SK-N-SH (cell line): ENCODE results near the gene AWAT2. TPM values are rescaled to one million over a fixed set of nuclear protein-coding genes. Genes with fewer than 3 reads are reported as not detected.

Source experiments
- CTCF ChIA-PET: fragments of 300-600, 350-600 bp; formaldehyde crosslinking; extraction: SDS; loops from one replicate; lab custom pipeline; 2021; lab: Yijun Ruan, JAX
- POLR2A ChIA-PET: fragments of 350-600 bp; sonication (Branson Sonifier 250); formaldehyde crosslinking; extraction: SDS; loops from one replicate; lab custom pipeline; 2020; ENCODE audit warnings: antibody characterized with exemption, inconsistent platforms; lab: Yijun Ruan, JAX
- DNase-seq: peaks from one replicate; pipeline ENCODE4 v3.0.0; 2012
- H2AFZ ChIP-seq: fragments of 200-600 bp; sonication (generic); 2 replicates; pipeline ENCODE4 v1.8.1; 2016; ENCODE audit warnings: antibody characterized with exemption, mild to moderate bottlenecking, low read depth
- H3F3A ChIP-seq: fragments of 200-600 bp; sonication (generic); replicated peaks from 2 replicates; pipeline ENCODE3; 2016; ENCODE audit warnings: antibody characterized with exemption, mild to moderate bottlenecking; ENCODE audit not compliant: insufficient read depth
- H3K27ac ChIP-seq, 2 experiments: fragments of 200-500 bp in 1 of 2; fragments of 200-600 bp in 1 of 2; sonication (Bioruptor generic) in 1 of 2; sonication (generic), shearing (Covaris generic) in 1 of 2; 2 replicates each; pipeline versions ENCODE4 v1.5.1 to v1.6.1; 2014 to 2016; ENCODE audit warnings: low read depth in 2 of 2, inconsistent platforms in 1 of 2, low read length in 1 of 2, mild to moderate bottlenecking in 1 of 2, mixed read lengths in 1 of 2
- H3K27me3 ChIP-seq: fragments of 200-600 bp; sonication (generic), shearing (Covaris generic); 2 replicates; pipeline ENCODE4 v1.6.1; 2016; ENCODE audit warnings: mixed run types; ENCODE audit not compliant: insufficient read depth
- H3K36me3 ChIP-seq, 2 experiments: fragments of 200-500 bp in 1 of 2; fragments of 200-600 bp in 1 of 2; sonication (Bioruptor generic) in 1 of 2; sonication (generic) in 1 of 2; replicated peaks in 1 of 2; 2 replicates each; pipeline versions ENCODE3 to v1.5.1; 2014 to 2016; ENCODE audit warnings: low read length in 1 of 2, mild to moderate bottlenecking in 1 of 2; ENCODE audit not compliant: insufficient read depth in 2 of 2, control insufficient read depth in 1 of 2
- H3K4me1 ChIP-seq, 2 experiments: fragments of 200-500 bp in 1 of 2; fragments of 200-600 bp in 1 of 2; sonication (Bioruptor generic) in 1 of 2; sonication (generic), shearing (Covaris generic) in 1 of 2; 2 replicates each; pipeline versions ENCODE4 v1.5.1 to v1.6.1; 2014 to 2016; ENCODE audit warnings: low read depth in 1 of 2, low read length in 1 of 2, mixed run types in 1 of 2; ENCODE audit not compliant: insufficient read depth in 2 of 2, control insufficient read depth in 1 of 2
- H3K4me2 ChIP-seq: fragments of 200-600 bp; sonication (generic), shearing (Covaris generic); 2 replicates; pipeline ENCODE4 v1.6.1; 2017; ENCODE audit warnings: mixed run types
- H3K4me3 ChIP-seq, 2 experiments: fragments of 200-500 bp in 1 of 2; fragments of 200-600 bp in 1 of 2; sonication (Bioruptor generic) in 1 of 2; sonication (generic), shearing (Covaris generic) in 1 of 2; 2 replicates each; pipeline versions ENCODE4 v1.5.1 to v1.8.1; 2014 to 2016; ENCODE audit warnings: low read depth in 2 of 2, inconsistent platforms in 1 of 2, low read length in 1 of 2, mild to moderate bottlenecking in 1 of 2, mixed read lengths in 1 of 2, moderate library complexity in 1 of 2
- H3K79me2 ChIP-seq: fragments of 200-600 bp; sonication (generic); 2 replicates; pipeline ENCODE4 v1.8.1; 2017; ENCODE audit warnings: mild to moderate bottlenecking; ENCODE audit not compliant: insufficient read depth
- H3K9ac ChIP-seq: fragments of 200-600 bp; sonication (generic); 2 replicates; pipeline ENCODE4 v1.6.1; 2017; ENCODE audit warnings: mixed run types
- H3K9me2 ChIP-seq: fragments of 200-600 bp; sonication (generic); 2 replicates; pipeline ENCODE4 v1.6.1; 2017; ENCODE audit warnings: mixed run types
- H3K9me3 ChIP-seq: fragments of 200-600 bp; sonication (generic); 2 replicates; pipeline ENCODE4 v1.6.1; 2017; ENCODE audit warnings: mixed run types, mild to moderate bottlenecking, moderate library complexity
- H4K20me1 ChIP-seq: fragments of 200-600 bp; sonication (generic); 2 replicates; pipeline ENCODE4 v1.6.1; 2017; ENCODE audit warnings: mild to moderate bottlenecking, mixed run types; ENCODE audit not compliant: insufficient read depth
- CHD2 ChIP-seq: fragments of 150-350 bp; IDR thresholded peaks from 2 replicates; pipeline ENCODE4 v1.6.1; 2018; ENCODE audit warnings: low read length; ENCODE audit not compliant: partially characterized antibody
- ELF1 ChIP-seq: IDR thresholded peaks from 2 replicates; pipeline ENCODE4 v1.4.0; 2012
- EP300 ChIP-seq, 2 experiments: IDR thresholded peaks; 2 replicates each; pipeline versions ENCODE4 v1.4.0 to v1.6.1; 2012; ENCODE audit warnings: borderline replicate concordance in 1 of 2, low read depth in 1 of 2, low read length in 1 of 2
- EZH2phosphoT487 ChIP-seq: fragments of 200-600 bp; sonication (generic); IDR thresholded peaks from 2 replicates; pipeline ENCODE4 v1.6.1; 2017; ENCODE audit warnings: low read depth, mixed run types, mild to moderate bottlenecking, antibody characterized with exemption, moderate library complexity, borderline replicate concordance
- FOSL2 ChIP-seq: IDR thresholded peaks from 2 replicates; pipeline ENCODE4 v1.4.0; 2012; ENCODE audit warnings: low read depth, mild to moderate bottlenecking, moderate library complexity, borderline replicate concordance
- FOXJ3 ChIP-seq: sonication (generic); formaldehyde crosslinking; IDR thresholded peaks from 2 replicates; pipeline ENCODE4 v1.5.1; 2020; ENCODE audit warnings: mild to moderate bottlenecking, missing genetic modification reagents
- GATA2 ChIP-seq: sonication (generic); formaldehyde crosslinking; IDR thresholded peaks from 2 replicates; pipeline ENCODE4 v1.5.0; 2020; ENCODE audit warnings: mild to moderate bottlenecking, missing genetic modification reagents
- JUND ChIP-seq: IDR thresholded peaks from 2 replicates; pipeline ENCODE4 v1.4.0; 2012
- MEF2A ChIP-seq: IDR thresholded peaks from 2 replicates; pipeline ENCODE4 v1.4.0; 2012; ENCODE audit warnings: low read depth, borderline replicate concordance
- MXI1 ChIP-seq: IDR thresholded peaks from 2 replicates; pipeline ENCODE4 v1.6.1; 2012; ENCODE audit warnings: mild to moderate bottlenecking, low read depth, low read length, improper control_type of control experiment
- NFIC ChIP-seq: IDR thresholded peaks from 2 replicates; pipeline ENCODE4 v1.4.0; 2012; ENCODE audit warnings: borderline replicate concordance
- NRF1 ChIP-seq: IDR thresholded peaks from 2 replicates; pipeline ENCODE4 v1.6.1; 2012; ENCODE audit warnings: low read depth, mild to moderate bottlenecking, low read length
- POLR2AphosphoS5 ChIP-seq: IDR thresholded peaks from 2 replicates; pipeline ENCODE4 v1.6.1; 2012; ENCODE audit warnings: low read depth, low read length
- RAD21 ChIP-seq: IDR thresholded peaks from 2 replicates; pipeline ENCODE4 v1.6.1; 2012; ENCODE audit warnings: mild to moderate bottlenecking, low read length
- RXRA ChIP-seq: IDR thresholded peaks from 2 replicates; pipeline ENCODE4 v1.4.0; 2012; ENCODE audit warnings: low read depth, mild to moderate bottlenecking, borderline replicate concordance
- SIN3A ChIP-seq: IDR thresholded peaks from 2 replicates; pipeline ENCODE4 v1.6.1; 2012; ENCODE audit warnings: low read depth, mild to moderate bottlenecking, low read length, moderate library complexity, borderline replicate concordance
- SMC3 ChIP-seq: IDR thresholded peaks from 2 replicates; pipeline ENCODE4 v1.6.1; 2012; ENCODE audit warnings: low read depth, low read length, improper control_type of control experiment
- TAF1 ChIP-seq: IDR thresholded peaks from 2 replicates; pipeline ENCODE4 v1.6.1; 2012; ENCODE audit warnings: low read depth, mild to moderate bottlenecking, low read length, moderate library complexity, borderline replicate concordance
- TCF12 ChIP-seq: IDR thresholded peaks from 2 replicates; pipeline ENCODE4 v1.4.0; 2012
- TEAD4 ChIP-seq: IDR thresholded peaks from 2 replicates; pipeline ENCODE4 v1.4.0; 2012; ENCODE audit warnings: mild to moderate bottlenecking, borderline replicate concordance; ENCODE audit not compliant: insufficient read depth
- YY1 ChIP-seq: IDR thresholded peaks from 2 replicates; pipeline ENCODE4 v1.4.0; 2012; ENCODE audit warnings: low read depth, mild to moderate bottlenecking
- WGBS: methylation state at CpG from one replicate; pipeline ENCODE4 v1.1.6; 2017; ENCODE audit warnings: low lambda C conversion rate; 5-methylcytosine and 5-hydroxymethylcytosine counted together
- polyA plus RNA-seq, 3 experiments: library from polyadenylated mRNA; depleted of rRNA; stranded (reverse); fragments of >200 nt; gene quantifications; 2 replicates each; pipeline ENCODE4 v1.2.3, GENCODE V29; 2012
- TF ChIP-seq, protein P1 (sequence below): IDR thresholded peaks from 2 replicates; pipeline ENCODE4 v1.4.0; 2012; ENCODE audit warnings: low read depth, borderline replicate concordance
- TF ChIP-seq, protein P2 (sequence below): IDR thresholded peaks from 2 replicates; pipeline ENCODE4; 2012
- TF ChIP-seq, protein P3 (sequence below): IDR thresholded peaks from 2 replicates; pipeline ENCODE4 v1.4.0; 2012; ENCODE audit warnings: low read depth

AWAT2 gene
- polyA plus RNA-seq, 1 of the 3 experiments (the other 2 are of a cell fraction): 0.13 TPM

DNA sequence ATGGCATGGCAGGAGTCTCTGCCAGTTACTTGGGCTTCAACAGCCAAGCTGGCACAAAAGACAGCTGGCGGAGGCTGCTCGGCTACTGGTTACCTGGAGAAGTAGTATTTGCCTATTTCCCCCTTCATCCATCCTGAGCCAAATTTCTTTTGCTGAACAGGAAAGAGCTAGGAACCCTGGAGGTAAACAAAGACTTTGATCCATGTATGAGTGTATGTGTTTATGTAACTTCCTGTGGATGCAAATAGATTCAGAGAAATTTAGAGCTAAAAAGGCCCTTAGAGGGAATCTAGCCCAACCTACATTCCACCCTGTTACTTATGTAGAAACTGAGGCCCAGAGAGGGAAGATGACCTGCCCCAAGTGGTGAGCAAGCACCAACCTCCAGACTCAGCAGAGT lies 11.2 kb downstream of the AWAT2 start:
- no peaks in the 10 kb centered on the region; the same call in 1 of the 2 replicates for H3K27me3 ChIP-seq
- H3K79me2 ChIP-seq: no peaks in the 10 kb centered on the region
- H4K20me1 ChIP-seq: no peaks in the 10 kb centered on the region
- TF ChIP-seq SIN3A (no peak), JUND (no peak), POLR2AphosphoS5 (no peak), SMC3 (no peak), CHD2 (no peak), EZH2phosphoT487 (no peak), GATA2 (CRISPR knock-in tag) (no peak), NFIC (no peak), FOSL2 (no peak)
- TF ChIP-seq, protein P1, sequence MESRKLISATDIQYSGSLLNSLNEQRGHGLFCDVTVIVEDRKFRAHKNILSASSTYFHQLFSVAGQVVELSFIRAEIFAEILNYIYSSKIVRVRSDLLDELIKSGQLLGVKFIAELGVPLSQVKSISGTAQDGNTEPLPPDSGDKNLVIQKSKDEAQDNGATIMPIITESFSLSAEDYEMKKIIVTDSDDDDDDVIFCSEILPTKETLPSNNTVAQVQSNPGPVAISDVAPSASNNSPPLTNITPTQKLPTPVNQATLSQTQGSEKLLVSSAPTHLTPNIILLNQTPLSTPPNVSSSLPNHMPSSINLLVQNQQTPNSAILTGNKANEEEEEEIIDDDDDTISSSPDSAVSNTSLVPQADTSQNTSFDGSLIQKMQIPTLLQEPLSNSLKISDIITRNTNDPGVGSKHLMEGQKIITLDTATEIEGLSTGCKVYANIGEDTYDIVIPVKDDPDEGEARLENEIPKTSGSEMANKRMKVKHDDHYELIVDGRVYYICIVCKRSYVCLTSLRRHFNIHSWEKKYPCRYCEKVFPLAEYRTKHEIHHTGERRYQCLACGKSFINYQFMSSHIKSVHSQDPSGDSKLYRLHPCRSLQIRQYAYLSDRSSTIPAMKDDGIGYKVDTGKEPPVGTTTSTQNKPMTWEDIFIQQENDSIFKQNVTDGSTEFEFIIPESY: no peak
- TF ChIP-seq, protein P2, sequence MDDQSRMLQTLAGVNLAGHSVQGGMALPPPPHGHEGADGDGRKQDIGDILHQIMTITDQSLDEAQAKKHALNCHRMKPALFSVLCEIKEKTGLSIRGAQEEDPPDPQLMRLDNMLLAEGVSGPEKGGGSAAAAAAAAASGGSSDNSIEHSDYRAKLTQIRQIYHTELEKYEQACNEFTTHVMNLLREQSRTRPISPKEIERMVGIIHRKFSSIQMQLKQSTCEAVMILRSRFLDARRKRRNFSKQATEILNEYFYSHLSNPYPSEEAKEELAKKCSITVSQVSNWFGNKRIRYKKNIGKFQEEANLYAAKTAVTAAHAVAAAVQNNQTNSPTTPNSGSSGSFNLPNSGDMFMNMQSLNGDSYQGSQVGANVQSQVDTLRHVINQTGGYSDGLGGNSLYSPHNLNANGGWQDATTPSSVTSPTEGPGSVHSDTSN: no peak
- TF ChIP-seq, all 33 proteins: peak for 0
- Histone ChIP-seq H3F3A (no peaks in the 10 kb centered on the region), H3K27ac (no peak overlapping the region), H2AFZ (no peak overlapping the region), H3K9me2 (no peaks in the 10 kb centered on the region), H3K9ac (no peak overlapping the region), H3K4me1 (no peaks in the 10 kb centered on the region), H3K9me3 (no peaks in the 10 kb centered on the region), H3K36me3 (no peaks in the 10 kb centered on the region), H3K4me2 (no peak overlapping the region), H3K4me3 (no peak overlapping the region)
- CTCF ChIA-PET: interaction anchor here (1.7 to 5.8 kb wide), 2 partner anchors 7 to 57 kb away, joined by 4 to 47 read pairs; no protein-coding TSS in a partner anchor
- WGBS: 47% methylated on average over 2 of the region's 2 CpGs
- DNase-seq: no peak
- POLR2A ChIA-PET: no interaction called here

DNA sequence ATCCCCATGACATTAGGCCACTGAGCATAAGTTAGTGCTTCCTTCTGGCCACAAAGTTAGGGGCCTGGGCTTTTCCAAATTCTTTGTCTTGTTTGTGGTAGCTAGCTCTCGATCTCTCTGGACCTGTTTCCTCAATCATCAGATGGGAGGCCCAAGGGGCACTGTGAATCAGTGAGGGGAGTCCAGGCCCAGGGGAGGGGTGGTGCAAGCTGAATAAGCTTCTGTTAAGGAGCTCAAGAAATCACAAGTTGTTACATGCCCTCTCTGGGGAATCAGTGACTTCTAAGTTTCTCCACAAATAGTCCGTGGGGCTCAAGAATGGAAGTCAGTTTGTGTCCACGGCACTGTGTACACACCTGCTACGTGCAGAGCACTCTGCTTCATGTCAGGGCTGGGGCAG lies 15.1 kb downstream of the AWAT2 start:
- POLR2A ChIA-PET: no interaction called here
- Histone ChIP-seq H3K27ac (no peak overlapping the region), H2AFZ (no peak overlapping the region), H3K27me3 (no peaks in the 10 kb centered on the region; the same call in 1 of the 2 replicates), H3K9ac (no peak overlapping the region), H3K36me3 (no peaks in the 10 kb centered on the region), H3F3A (no peaks in the 10 kb centered on the region), H3K4me1 (no peaks in the 10 kb centered on the region), H3K79me2 (no peaks in the 10 kb centered on the region), H3K9me3 (no peaks in the 10 kb centered on the region), H3K9me2 (no peaks in the 10 kb centered on the region), H3K4me3 (no peak overlapping the region), H3K4me2 (no peak overlapping the region), H4K20me1 (no peaks in the 10 kb centered on the region)
- TF ChIP-seq JUND (no peak), NRF1 (no peak), MEF2A (no peak), TAF1 (no peak), SIN3A (no peak), RAD21 (no peak), TEAD4 (no peak), YY1 (no peak), EZH2phosphoT487 (no peak), MXI1 (no peak), TCF12 (no peak), ELF1 (no peak), FOXJ3 (no peak), CHD2 (no peak), EP300 (IDR thresholded peaks at IDR 0.05; ENCODE audit: borderline replicate concordance in 1 of 2, low read depth in 1 of 2, low read length in 1 of 2) (no peak), RXRA (no peak), NFIC (no peak)
- TF ChIP-seq, protein P3, sequence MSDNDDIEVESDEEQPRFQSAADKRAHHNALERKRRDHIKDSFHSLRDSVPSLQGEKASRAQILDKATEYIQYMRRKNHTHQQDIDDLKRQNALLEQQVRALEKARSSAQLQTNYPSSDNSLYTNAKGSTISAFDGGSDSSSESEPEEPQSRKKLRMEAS: no peak
- TF ChIP-seq, protein P1: no peak
- WGBS: 27% methylated on average over 4 of the region's 4 CpGs
- no peak for DNase-seq
- CTCF ChIA-PET: interaction anchor here (0.8 to 3.3 kb wide), 3 partner anchors 61 to 1212 kb away, joined by 3 to 18 read pairs (median 3); no protein-coding TSS in a partner anchor
